T-helper 17 cell (primary cell): ENCODE results near the gene NXPE2. TPM values are rescaled to one million over a fixed set of nuclear protein-coding genes. Genes with fewer than 3 reads are reported as not detected.
A peak's percentile ranks its signal among the peaks of the same experiment; 100 is the strongest.

ENCODE experiments used
- ATAC-seq: fragments of 150-1000 bp; cut with Tn5 transposase; 2 replicates; pipeline ENCODE4 v1.10.0; 2021; ENCODE audit warnings: mild to moderate bottlenecking, moderate library complexity
- DNase-seq, 3 donors: peaks; one replicate each; pipeline versions ENCODE4 v3.0.0 to v3.0.0-alpha.2; 2020 to 2021
- H3K9me3 ChIP-seq: one replicate; pipeline ENCODE4 v1.7.0; 2013; ENCODE audit warnings: low read length, mild to moderate bottlenecking; ENCODE audit not compliant: control insufficient read depth, poor library complexity, severe bottlenecking
- H3K27ac Mint-ChIP-seq: one replicate; pipeline ENCODE4 v1.8.0; 2022; ENCODE audit warnings: mild to moderate bottlenecking, moderate library complexity, mixed read lengths
- H3K27me3 Mint-ChIP-seq: one replicate; pipeline ENCODE4 v1.8.0; 2022; ENCODE audit warnings: mixed read lengths
- H3K36me3 Mint-ChIP-seq: one replicate; pipeline ENCODE4 v1.8.0; 2022; ENCODE audit warnings: low read depth, mixed read lengths
- H3K4me1 Mint-ChIP-seq: one replicate; pipeline ENCODE4 v1.8.0; 2022; ENCODE audit warnings: mild to moderate bottlenecking, mixed read lengths
- H3K4me3 Mint-ChIP-seq: one replicate; pipeline ENCODE4 v1.8.0; 2022; ENCODE audit warnings: mild to moderate bottlenecking, moderate library complexity, mixed read lengths
- total RNA-seq, 4 donors: library from RNA in 2 of 4; stranded (reverse) in 2 of 4; gene quantifications; one replicate each; pipeline ENCODE4 v1.2.3 and lab custom pipeline; 2022 to 2026

Gene NXPE2
- total RNA-seq, 2 donors from 2014 or later: not detected

GRCh38 chr11:114685097-114685496 is 6.8 kb downstream of the NXPE2 start:
- DNase-seq: no peak
- Mint-ChIP-seq H3K36me3 (no peaks in the 10 kb centered on the region), H3K4me1 (no peaks in the 10 kb centered on the region), H3K27ac (no peak overlapping the region), H3K27me3 (no peaks in the 10 kb centered on the region), H3K4me3 (no peak overlapping the region)
- no peak for ATAC-seq
- H3K9me3 ChIP-seq: no peaks in the 10 kb centered on the region

GRCh38 chr11:114705280-114706024 is 27.1 kb downstream of the NXPE2 start:
- H3K9me3 ChIP-seq: no peaks in the 10 kb centered on the region
- Mint-ChIP-seq H3K27me3 (peaks cover 13% of the 10 kb centered on the region), H3K27ac (peak overlapping the region; percentile 22), H3K4me3 (no peak overlapping the region), H3K36me3 (peaks cover 2% of the 10 kb centered on the region), H3K4me1 (no peaks in the 10 kb centered on the region)
- ATAC-seq: no peak
- no peak for DNase-seq

GRCh38 chr11:114709960-114710359 is 31.6 kb downstream of the NXPE2 start:
- peaks cover 2% of the 10 kb centered on the region for H3K36me3 Mint-ChIP-seq
- H3K27me3 Mint-ChIP-seq: peaks cover 11% of the 10 kb centered on the region
- H3K9me3 ChIP-seq: no peaks in the 10 kb centered on the region
- DNase-seq (no peak), ATAC-seq (no peak)
- no peaks in the 10 kb centered on the region for H3K4me1 Mint-ChIP-seq
- no peak overlapping the region for H3K27ac Mint-ChIP-seq
- H3K4me3 Mint-ChIP-seq: no peak overlapping the region

- ATAC-seq: no peak
- Mint-ChIP-seq H3K27me3 (peaks cover 10% of the 10 kb centered on the region), H3K27ac (no peak overlapping the region), H3K4me3 (no peak overlapping the region), H3K36me3 (no peaks in the 10 kb centered on the region), H3K4me1 (no peaks in the 10 kb centered on the region)
- no peaks in the 10 kb centered on the region for H3K9me3 ChIP-seq
- no peak for DNase-seq
Observed at GRCh38 chr11:114713756-114714155, 35.4 kb downstream of the NXPE2 start.

- no peaks in the 10 kb centered on the region for H3K36me3 Mint-ChIP-seq
- H3K27me3 Mint-ChIP-seq: peaks cover 26% of the 10 kb centered on the region
- no peak for ATAC-seq
- H3K4me3 Mint-ChIP-seq: no peak overlapping the region
- no peaks in the 10 kb centered on the region for H3K4me1 Mint-ChIP-seq
- H3K9me3 ChIP-seq: no peaks in the 10 kb centered on the region
- DNase-seq: no peak
- H3K27ac Mint-ChIP-seq: no peak overlapping the region
Observed at GRCh38 chr11:114719562-114719961, 41.2 kb downstream of the NXPE2 start.

- ATAC-seq: no peak
- Mint-ChIP-seq H3K27ac (no peak overlapping the region), H3K27me3 (peaks cover 5% of the 10 kb centered on the region), H3K4me1 (no peaks in the 10 kb centered on the region), H3K4me3 (no peak overlapping the region), H3K36me3 (no peaks in the 10 kb centered on the region)
- no peak for DNase-seq
- H3K9me3 ChIP-seq: no peaks in the 10 kb centered on the region
Observed at GRCh38 chr11:114724916-114725524, 46.7 kb downstream of the NXPE2 start.

GRCh38 chr11:114725623-114726022 is 47.3 kb downstream of the NXPE2 start:
- no peak for ATAC-seq
- Mint-ChIP-seq H3K27me3 (peaks cover 4% of the 10 kb centered on the region), H3K4me3 (no peak overlapping the region)

GRCh38 chr11:114736806-114737205 is 58.5 kb downstream of the NXPE2 start:
- no peaks in the 10 kb centered on the region for H3K36me3 Mint-ChIP-seq
- DNase-seq (no peak), ATAC-seq (no peak)
- no peak overlapping the region for H3K27ac Mint-ChIP-seq
- H3K4me3 Mint-ChIP-seq: no peak overlapping the region
- H3K9me3 ChIP-seq: peaks cover 3% of the 10 kb centered on the region
- peaks cover 21% of the 10 kb centered on the region for H3K27me3 Mint-ChIP-seq
- no peaks in the 10 kb centered on the region for H3K4me1 Mint-ChIP-seq

More at GRCh38 chr11:114725623-114726022, 47.3 kb downstream of the NXPE2 start:
- H3K4me1 Mint-ChIP-seq: no peaks in the 10 kb centered on the region
- no peaks in the 10 kb centered on the region for H3K36me3 Mint-ChIP-seq
- H3K27ac Mint-ChIP-seq: no peak overlapping the region
- no peak for DNase-seq
- no peaks in the 10 kb centered on the region for H3K9me3 ChIP-seq

GRCh38 chr11:114738954-114739353 is 60.6 kb downstream of the NXPE2 start:
- Mint-ChIP-seq H3K27me3 (peaks cover 12% of the 10 kb centered on the region), H3K36me3 (no peaks in the 10 kb centered on the region), H3K27ac (no peak overlapping the region), H3K4me1 (no peaks in the 10 kb centered on the region), H3K4me3 (no peak overlapping the region)
- H3K9me3 ChIP-seq: no peaks in the 10 kb centered on the region
- DNase-seq (peak in 1 of 3 donors; percentile 6), ATAC-seq (peak; percentile 49)

- no peak for DNase-seq
- Mint-ChIP-seq H3K36me3 (no peaks in the 10 kb centered on the region), H3K4me3 (no peak overlapping the region), H3K27me3 (peaks cover 1% of the 10 kb centered on the region), H3K4me1 (no peaks in the 10 kb centered on the region), H3K27ac (no peak overlapping the region)
- H3K9me3 ChIP-seq: no peaks in the 10 kb centered on the region
- ATAC-seq: no peak
Observed at GRCh38 chr11:114745150-114745671, 66.9 kb downstream of the NXPE2 start.

GRCh38 chr11:114746013-114746412 is 67.7 kb downstream of the NXPE2 start:
- no peaks in the 10 kb centered on the region for H3K4me1 Mint-ChIP-seq
- no peaks in the 10 kb centered on the region for H3K36me3 Mint-ChIP-seq
- DNase-seq: no peak
- H3K4me3 Mint-ChIP-seq: no peak overlapping the region
- H3K9me3 ChIP-seq: no peaks in the 10 kb centered on the region
- ATAC-seq: no peak
- H3K27me3 Mint-ChIP-seq: peaks cover 4% of the 10 kb centered on the region
- no peak overlapping the region for H3K27ac Mint-ChIP-seq
